Measurements from ENCODE around the gene PJA2.

GRCh38 chr5:109318455-109319108, 91.2 kb downstream of the PJA2 start:
- TF ChIP-seq ELF4 (IDR thresholded peaks at IDR 0.05) (no peak), SUZ12 (IDR thresholded peaks at IDR 0.05) (no peak), FOXM1 (IDR thresholded peaks at IDR 0.05; ENCODE audit: borderline replicate concordance) (no peak), NFRKB (IDR thresholded peaks at IDR 0.05) (no peak), FOXA1 (IDR thresholded peaks at IDR 0.05) (no peak), SP1 (IDR thresholded peaks at IDR 0.05) (no peak), BHLHE40 (IDR thresholded peaks at IDR 0.05; ENCODE audit: borderline replicate concordance) (no peak), FOXK2 (IDR thresholded peaks at IDR 0.05) (no peak), HDGF (IDR thresholded peaks at IDR 0.05; ENCODE audit: borderline replicate concordance) (no peak)

All from HEK293T (cell line).